Stimulated activated CD4-positive, alpha-beta T cell treated with anti-CD3 and anti-CD28 coated beads, Interleukin-1b, Interleukin-23, amount 100 ng/mL, for 4 hours (primary cell): Measurements from ENCODE around the gene SCAMP2.

Source experiments
- DNase-seq, 2 donors: peaks; one replicate each; pipeline ENCODE4 v3.0.0-alpha.2; 2020; ENCODE audit warnings: low read depth in 2 of 2

Gene SCAMP2

GRCh38 chr15:74858369-74858740 lies 14.8 kb downstream of the SCAMP2 start:
- DNase-seq: no peak

- DNase-seq: no peak
These were observed 15.3 kb downstream of the SCAMP2 start for GRCh38 chr15:74857671-74858368.

- DNase-seq: no peak
These were observed 16.0 kb downstream of the SCAMP2 start for GRCh38 chr15:74857082-74857655.

- no peak for DNase-seq
These were observed 16.6 kb downstream of the SCAMP2 start for GRCh38 chr15:74856537-74856936.

DNA sequence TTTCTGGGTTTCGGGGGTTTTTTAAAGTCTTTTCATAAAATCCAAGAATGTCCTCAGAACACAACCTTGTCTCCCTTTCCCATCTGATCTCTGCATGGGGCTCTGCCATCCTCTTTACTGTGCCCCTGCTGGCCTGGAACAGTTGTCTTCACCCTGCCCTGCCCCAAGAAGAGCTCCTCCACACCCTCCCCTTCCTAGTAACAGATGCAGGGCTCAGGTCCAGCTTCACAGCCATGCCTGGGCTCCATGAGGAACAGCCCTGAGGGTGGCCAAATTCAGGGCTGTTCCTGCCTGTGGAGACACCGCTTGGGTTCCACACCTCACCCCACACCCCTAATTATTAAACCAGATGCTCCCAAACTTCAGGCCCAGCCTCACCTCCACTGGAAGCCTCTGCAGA lies 17.3 kb downstream of the SCAMP2 start:
- DNase-seq: no peak

- no peak for DNase-seq
These were observed 18.6 kb downstream of the SCAMP2 start for GRCh38 chr15:74854453-74855022.

DNA sequence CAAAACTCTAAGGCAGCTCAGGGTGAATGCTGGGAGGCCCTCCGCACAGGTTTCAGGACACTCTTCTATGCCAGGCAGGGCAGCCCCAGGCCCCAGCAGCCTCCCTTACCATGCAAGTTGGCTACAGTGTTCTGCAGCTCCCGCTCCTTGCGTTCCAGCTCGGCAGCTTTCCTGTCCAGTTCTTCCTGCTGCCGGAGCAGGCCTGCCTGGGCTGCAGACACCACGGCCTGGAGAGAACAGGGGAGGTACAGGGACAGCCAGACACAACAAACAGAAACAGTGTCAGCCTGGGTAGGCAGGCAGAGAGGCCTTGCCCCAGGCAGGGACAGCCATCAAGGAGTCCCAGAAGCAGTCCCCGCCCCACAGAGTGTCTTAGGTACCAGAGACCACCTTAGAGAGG lies 21.2 kb downstream of the SCAMP2 start:
- no peak for DNase-seq

GRCh38 chr15:74850393-74850792 lies 22.8 kb downstream of the SCAMP2 start:
- no peak for DNase-seq

- DNase-seq: no peak
These were observed 25.7 kb downstream of the SCAMP2 start for GRCh38 chr15:74847432-74847831.

DNA sequence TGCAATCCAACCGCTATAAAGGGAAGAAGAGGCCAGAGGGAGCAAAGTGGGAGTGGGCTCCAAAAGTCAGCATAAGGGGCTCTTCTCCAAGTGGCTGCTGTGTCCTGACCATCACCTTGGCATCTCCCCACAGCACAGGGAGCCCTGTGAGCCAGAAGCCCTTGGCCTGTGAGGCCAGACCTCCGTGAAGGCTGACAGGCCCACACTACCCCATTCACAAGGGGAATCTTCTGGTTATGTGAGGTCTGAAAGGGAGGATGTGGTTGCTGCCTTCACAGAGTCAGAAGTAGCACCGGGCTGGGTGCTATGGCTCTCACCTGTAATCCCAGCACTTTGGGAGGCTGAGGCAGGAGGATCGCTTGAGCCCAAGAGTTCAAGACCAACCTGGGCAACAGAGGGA lies 27.6 kb downstream of the SCAMP2 start:
- DNase-seq: no peak

- peak; percentile 36 to 44 for DNase-seq
These were observed 28.0 kb downstream of the SCAMP2 start for GRCh38 chr15:74845208-74845568.

GRCh38 chr15:74844319-74845207 lies 28.6 kb downstream of the SCAMP2 start:
- DNase-seq: no peak

DNA sequence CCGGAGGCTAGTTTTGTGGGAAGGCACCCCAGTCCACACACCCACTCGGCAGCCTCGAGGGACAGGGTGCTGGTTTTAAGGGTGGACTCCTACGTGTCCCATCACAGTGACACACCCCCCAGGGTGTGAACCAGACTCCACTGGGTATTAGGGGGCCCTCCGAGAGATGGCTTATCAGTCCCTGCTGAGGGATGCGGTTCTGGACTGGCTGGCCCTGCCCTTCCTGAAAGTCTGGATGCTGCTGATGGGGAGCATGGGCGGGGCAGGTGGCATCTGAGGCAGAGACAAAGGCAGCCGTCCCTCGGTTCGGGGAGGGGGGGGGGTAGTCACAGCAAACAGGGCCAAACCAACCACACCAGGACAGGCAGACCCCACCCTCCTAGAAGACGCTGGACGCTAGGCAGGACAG lies 29.3 kb downstream of the SCAMP2 start:
- DNase-seq: no peak

DNA sequence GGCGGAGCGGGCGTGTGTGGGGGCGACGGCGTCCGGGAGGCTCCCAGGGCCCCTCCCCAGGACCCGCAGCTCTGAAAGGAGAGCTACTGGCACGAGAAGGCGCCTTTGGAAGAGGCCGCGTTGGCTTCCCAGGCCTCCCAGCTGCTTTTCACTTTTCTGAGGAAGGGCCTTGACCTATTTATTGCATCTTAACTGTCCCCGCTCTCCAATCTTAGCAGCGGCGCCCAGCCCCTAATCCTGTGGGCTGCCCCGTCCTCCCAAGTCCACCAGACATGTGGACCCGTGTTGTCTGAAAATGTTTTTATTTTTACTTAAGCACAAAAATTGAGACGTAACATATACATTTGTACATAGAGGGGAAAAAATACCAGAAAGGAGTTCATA lies 29.7 kb downstream of the SCAMP2 start:
- no peak for DNase-seq

DNA sequence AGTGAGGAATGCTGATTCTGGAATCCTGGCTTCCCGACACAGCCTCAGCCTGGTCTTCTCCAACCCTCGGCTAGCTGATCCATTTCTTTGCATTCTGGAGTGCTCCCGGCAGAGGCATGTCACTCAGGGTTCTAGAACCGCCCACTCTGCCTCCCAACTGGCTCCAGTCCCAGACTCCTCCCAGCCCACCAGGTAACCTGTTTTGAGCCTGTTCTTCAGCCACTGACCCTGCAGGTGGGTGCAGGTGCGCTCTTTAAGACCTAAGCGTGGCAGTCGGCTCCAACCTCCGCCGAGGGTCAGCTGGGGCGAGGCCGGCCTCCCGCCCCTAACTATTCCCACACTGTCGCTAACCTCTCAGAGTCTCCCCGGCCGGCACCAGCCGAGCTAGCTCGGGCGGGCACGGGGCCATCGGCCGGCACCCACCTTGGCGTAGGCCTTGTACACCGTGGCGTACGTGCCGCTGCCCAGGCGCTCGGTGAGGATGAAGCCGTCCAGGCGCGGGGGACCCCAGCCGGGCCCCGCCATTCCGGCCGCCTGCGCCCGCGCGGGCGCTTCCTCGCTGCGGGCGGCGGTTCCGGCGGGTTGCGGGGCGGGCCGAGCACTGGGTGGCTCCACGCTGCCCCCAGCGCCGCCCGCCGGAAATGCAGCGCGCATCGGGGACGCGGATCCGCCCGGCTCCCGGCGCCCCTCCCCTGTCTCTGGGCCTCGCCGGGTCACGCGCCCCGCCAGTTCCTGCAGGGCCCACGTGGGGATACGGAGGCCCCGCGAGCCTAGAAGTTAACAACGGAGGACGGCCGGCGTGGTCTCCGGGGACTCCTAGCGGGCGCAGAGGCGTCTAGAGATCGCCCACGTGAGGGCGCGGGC lies 30.4 kb downstream of the SCAMP2 start, which contains the start of gene ULK3:
Gene ULK3, minus strand, starts transcription at position 576 of the 864 bp plus-strand sequence. Its CDS starts 51 bp downstream, at position 525.
- peak; percentile 85 to 93 for DNase-seq

DNA sequence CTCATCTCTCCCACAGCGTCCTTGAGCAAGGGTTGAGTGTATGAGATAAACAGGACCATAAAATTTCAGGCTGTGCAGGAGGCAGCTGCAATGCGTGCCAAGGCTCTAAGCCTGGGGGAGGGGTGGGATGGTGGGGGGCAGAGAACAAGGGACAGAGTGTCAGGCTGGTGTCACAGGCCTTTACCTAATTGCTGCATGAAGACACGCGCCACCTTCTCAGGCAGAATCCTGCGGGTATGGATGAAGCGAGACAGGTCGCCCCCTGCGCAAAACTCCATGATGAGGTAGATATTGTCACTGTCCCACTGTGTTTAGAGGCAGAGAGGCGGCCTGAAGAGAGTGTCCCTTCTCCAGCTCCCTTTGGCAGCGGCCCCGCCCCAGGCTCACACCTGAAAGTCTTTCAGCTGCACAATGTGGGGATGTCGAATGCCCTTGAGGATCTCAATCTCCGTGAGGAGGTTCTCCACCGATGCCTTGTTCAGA lies 31.2 kb downstream of the SCAMP2 start:
- DNase-seq: no peak

GRCh38 chr15:74840851-74841775 lies 32.1 kb downstream of the SCAMP2 start:
- no peak for DNase-seq

GRCh38 chr15:74839526-74840395 lies 33.4 kb downstream of the SCAMP2 start:
- DNase-seq: no peak
